HL-60 (cell line): ENCODE measurements around the gene HECW1.

ENCODE experiments used
- DNase-seq, 2 experiments: peaks; one replicate each; pipeline ENCODE4 v3.0.0-alpha.2; 2010 to 2020; ENCODE audit warnings: low read depth in 1 of 2, low spot score in 1 of 2
- H3K27ac ChIP-seq: fragments of 250-450 bp; sonication (Bioruptor Pico); replicated peaks from 2 replicates; pipeline ENCODE4 v1.5.1; 2020; ENCODE audit warnings: mild to moderate bottlenecking, moderate library complexity
- H3K27me3 ChIP-seq: fragments of 250-450 bp; sonication (Bioruptor Pico); 2 replicates; pipeline ENCODE4 v1.5.1; 2021; ENCODE audit warnings: mild to moderate bottlenecking, moderate library complexity; ENCODE audit not compliant: insufficient read depth, poor library complexity, severe bottlenecking
- H3K4me3 ChIP-seq: replicated peaks from 2 replicates; pipeline ENCODE4 v1.5.1; 2011; ENCODE audit warnings: mild to moderate bottlenecking, control low read depth, low read length; ENCODE audit not compliant: insufficient read depth
- CTCF ChIP-seq: IDR thresholded peaks from one replicate; pipeline ENCODE4 v1.5.1; 2011; ENCODE audit warnings: low read length, control low read depth, inconsistent platforms; ENCODE audit not compliant: insufficient read depth
- GABPA ChIP-seq: IDR thresholded peaks from 2 replicates; pipeline ENCODE4 v1.6.1; 2012; ENCODE audit warnings: low read depth
- POLR2AphosphoS5 ChIP-seq: IDR thresholded peaks from 2 replicates; pipeline ENCODE4 v1.6.1; 2012; ENCODE audit warnings: low read depth
- REST ChIP-seq: IDR thresholded peaks from 2 replicates; pipeline ENCODE4 v1.6.1; 2012; ENCODE audit warnings: low read depth; ENCODE audit not compliant: insufficient replicate concordance
- SPI1 ChIP-seq: IDR thresholded peaks from 2 replicates; pipeline ENCODE4 v1.6.1; 2012; ENCODE audit warnings: low read depth, mild to moderate bottlenecking, borderline replicate concordance

Gene HECW1

GRCh38 chr7:43417455-43417854, 305.0 kb downstream of the HECW1 start:
- no peak overlapping the region for H3K27ac ChIP-seq
- TF ChIP-seq REST = no peak
- TF ChIP-seq SPI1 = no peak
- TF ChIP-seq GABPA = no peak
- TF ChIP-seq POLR2AphosphoS5 = no peak
- TF ChIP-seq CTCF = no peak
- no peak overlapping the region for H3K4me3 ChIP-seq
- no peak for DNase-seq
- no peaks in the 10 kb centered on the region for H3K27me3 ChIP-seq

GRCh38 chr7:43430411-43430810, 318.0 kb downstream of the HECW1 start:
- H3K27me3 ChIP-seq = no peaks in the 10 kb centered on the region
- no peak overlapping the region for H3K27ac ChIP-seq
- DNase-seq = no peak
- H3K4me3 ChIP-seq = no peak overlapping the region
- TF ChIP-seq GABPA (no peak), CTCF (no peak), SPI1 (no peak), POLR2AphosphoS5 (no peak), REST (no peak)

GRCh38 chr7:43431020-43431595, 318.7 kb downstream of the HECW1 start:
- Histone ChIP-seq H3K27me3 (no peaks in the 10 kb centered on the region), H3K4me3 (no peak overlapping the region), H3K27ac (no peak overlapping the region)
- DNase-seq = no peak
- TF ChIP-seq POLR2AphosphoS5 (no peak), REST (no peak), CTCF (no peak), SPI1 (no peak), GABPA (no peak)
